Medulla oblongata (tissue), 1 donor: ENCODE measurements around the gene DGCR6L.
"Not testable (repeated sequence)": the region's sequence is repeated elsewhere in the genome, so short reads cannot be mapped to it uniquely, and the experiment has no call there.

Experiments used
- DNase-seq: peaks from one replicate; pipeline ENCODE4 v3.0.0-alpha.2; 2015; ENCODE audit errors: extremely low spot score

Gene DGCR6L

DNA sequence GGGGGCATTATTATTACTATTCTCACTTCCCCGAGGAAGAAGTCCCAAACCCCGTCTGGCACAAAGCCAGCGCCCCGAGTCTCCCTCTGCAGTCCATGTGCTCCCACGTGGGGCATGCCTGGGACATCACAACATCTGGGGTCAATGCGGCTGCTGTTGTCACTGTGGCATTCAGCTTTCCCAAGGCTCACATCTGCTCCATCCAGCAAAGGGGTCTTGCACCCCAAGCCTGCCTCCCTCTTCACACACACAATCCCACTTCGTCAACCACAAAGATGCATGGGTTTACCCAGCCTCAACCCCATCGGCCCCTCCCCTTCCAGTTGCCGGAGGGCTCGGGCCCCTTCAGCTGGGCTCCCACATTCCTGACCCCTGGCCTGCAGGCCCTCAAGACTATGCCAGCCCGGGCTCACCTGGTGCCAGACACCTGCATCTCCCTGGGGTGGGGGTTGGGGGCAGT lies 28.2 kb downstream of the DGCR6L start:
- DNase-seq: no peak

DNA sequence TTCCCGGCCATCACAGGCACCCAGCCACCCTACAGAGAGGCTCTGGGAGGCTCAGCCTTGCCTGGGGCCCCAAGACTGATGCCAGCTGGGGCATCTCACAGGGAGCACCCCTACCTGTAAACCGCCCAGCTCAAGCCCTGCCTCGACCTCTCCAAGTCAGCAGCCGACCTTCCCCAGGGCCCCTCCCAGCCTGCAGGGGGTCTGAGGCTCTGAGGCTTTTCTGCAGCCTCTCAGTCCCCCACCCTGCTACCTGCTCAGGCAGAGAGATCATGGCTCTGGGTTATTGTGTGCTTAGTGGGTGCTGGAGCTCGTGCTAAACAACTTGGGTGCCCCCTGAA lies 28.6 kb downstream of the DGCR6L start:
- no peak for DNase-seq

DNA sequence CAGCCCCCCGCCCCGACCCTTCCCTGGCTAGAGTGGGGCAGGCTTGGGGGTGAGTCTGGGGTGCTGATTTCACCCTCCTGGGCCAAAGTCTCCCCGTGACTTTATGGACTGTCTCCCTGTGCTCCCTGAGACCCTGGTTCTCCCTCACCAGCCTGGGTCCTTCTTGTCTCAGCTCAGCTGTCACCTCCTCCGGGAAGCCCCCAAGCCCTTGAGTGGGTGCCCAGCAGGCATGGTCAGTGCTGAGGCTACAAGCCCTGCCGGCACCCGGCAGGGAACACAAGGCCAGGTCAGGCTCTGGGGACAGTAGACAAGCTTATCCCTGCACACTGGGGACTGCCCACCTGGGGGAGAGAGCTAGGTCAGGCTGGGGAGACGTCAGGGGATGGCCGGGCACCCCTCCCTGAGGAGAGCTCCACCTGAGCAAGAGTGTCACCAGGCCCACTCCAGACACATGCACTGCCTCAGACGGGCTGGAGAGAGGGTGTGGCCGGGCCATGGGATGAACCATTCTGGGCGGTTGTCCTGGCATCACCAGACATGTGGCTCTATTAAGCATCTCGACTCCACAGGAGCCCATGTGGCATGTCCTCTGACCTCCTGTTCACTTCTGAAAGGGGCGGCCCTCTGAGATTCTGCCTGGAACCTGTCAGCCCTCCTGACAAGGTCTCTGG lies 29.1 kb downstream of the DGCR6L start:
- DNase-seq: no peak

DNA sequence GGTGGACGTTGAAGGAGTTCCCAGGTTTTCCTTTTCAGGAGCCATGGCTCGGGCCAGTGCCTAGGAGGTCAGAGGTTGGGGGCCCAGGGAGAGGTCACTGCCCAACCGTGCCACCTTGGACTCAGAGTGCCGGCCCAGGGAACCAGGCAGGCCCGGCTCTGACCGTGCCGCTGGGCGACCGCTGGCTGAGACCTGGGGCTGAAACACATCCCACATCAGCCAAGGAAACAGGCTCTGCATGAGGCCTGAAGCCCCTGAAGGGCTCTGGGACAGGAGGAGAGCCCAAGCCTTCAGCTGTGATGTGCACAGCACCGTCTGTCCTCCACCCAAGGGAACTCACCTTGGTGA lies 29.8 kb downstream of the DGCR6L start:
- no peak for DNase-seq

DNA sequence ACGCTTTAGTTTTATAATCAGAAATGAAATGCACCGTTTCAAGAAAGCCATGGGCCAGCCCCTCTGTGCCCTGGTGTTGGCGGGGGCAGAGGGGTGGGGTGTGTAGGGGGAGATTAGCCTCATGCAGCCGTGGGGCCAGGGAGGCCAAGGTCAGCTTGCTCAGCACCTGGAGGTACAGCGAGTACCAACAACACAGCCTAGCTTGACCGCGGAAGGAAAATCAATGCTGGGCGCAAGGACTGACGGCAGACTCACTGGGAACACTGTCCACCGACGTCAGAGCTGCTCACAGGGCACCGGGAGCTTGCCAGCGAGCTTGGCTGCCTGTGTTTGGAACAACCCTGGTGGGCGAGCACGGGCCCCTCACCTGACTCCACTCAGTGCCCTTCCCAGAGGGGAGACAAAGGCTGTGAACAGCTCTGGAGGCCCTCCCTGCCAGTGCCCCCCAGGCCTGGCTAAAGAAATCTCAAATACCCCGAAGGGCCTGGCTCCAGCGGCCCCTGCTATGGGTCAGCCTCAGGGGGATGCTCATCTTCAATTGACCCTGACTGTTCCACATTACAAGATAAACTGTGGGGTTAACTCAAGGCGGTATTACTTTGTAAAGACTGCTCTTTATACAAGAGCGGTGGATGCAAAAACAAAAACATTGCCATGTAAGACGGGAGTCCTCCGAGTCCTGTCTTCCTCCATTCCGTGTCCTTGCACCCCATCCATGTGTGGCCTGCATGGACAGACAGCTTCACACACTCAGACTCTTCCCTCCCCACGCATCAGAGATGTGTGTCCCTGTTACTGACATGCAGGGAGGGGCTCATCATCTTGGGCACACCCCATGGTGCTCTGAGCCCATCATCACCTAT lies 30.4 kb downstream of the DGCR6L start:
- not testable (repeated sequence) for DNase-seq

DNA sequence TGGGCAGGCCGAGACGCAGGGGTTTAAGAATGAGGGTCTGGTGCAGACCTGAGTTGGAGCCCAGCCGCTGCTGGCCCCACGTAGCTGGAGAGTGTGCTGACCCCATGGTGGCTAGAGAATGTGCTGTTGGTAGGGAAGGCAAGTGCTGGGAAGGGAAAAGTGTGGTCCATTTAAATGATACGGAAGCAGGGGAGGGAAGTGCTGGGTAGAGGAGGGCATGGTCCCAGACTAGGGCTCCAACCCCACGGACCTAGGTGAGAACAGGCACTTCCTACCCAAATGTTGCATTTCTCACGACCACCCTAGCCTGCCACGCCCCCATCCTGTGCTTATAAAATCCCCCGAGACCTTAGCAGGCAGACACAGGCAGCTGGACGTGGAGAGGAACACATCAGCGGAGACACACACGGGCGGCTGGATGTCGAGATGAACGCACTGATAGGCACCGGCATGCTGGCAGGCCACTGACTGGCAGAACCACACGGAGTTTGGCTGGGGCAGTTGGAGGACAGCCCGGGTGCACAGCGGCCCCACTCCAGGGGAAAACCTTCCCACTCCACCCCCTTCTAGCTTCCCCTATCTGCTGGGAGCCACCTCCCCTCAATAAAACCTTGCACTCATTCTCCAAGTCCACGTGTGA lies 33.0 kb downstream of the DGCR6L start:
- not testable (repeated sequence) for DNase-seq

DNA sequence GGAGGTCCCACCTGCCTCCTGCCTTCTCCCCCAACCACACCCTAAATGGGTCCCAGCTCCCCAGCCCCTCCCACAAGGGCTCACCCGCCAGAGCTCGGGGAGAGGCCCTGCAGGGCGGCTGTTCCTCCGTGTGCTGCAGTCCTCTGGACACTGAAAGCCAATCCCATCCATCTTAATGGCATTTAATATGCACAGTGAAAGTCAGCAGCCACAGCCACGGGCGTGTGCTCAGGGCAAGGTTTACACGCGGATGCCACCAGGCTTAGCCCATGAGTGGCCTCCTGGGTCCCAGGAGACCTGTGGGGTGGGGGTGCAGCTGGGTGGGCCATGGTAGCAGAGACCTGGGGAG lies 33.6 kb downstream of the DGCR6L start:
- not testable (repeated sequence) for DNase-seq

DNA sequence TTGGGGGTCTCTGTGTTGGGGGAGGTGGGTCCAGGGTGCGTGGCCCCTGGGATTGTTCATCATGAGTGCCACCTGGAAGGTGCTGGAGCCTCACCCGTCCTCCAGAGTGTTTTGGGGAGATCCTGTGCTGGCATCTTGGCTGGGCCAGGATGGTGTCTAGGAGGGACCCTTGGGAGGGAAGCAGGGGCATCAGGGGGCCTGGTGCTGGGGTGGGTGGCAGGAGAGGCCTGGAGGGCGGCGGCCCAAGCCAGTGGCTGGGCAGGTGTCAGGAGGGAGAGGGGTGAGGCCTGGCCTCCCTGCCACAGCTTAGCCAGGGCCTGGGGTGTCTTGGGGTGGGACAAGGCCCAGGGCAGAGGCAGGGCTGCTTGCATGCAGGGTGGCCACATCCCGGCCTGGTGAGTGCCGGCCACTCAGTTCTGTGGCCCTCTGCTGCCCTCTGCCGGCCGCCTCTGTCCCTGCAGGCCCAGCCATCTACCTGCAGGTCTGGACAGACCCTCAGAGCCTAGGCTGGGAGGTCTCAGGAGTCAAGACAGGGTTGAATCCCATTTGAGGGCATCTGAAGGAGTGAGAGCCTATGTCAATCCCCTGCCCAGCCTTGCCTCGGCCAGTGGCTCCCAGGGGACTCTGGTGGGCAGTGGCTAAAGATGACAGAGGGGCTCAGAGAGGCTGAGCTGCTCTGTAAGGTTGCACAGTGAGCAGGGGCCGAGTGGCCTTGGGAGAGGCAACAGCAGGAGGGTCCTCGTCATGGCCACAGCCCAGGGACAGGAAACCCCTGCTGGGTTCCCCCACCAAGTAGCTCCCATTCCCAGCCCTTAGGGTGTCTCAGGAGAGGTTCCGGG lies 34.2 kb downstream of the DGCR6L start:
- peak; percentile 53 for DNase-seq

DNA sequence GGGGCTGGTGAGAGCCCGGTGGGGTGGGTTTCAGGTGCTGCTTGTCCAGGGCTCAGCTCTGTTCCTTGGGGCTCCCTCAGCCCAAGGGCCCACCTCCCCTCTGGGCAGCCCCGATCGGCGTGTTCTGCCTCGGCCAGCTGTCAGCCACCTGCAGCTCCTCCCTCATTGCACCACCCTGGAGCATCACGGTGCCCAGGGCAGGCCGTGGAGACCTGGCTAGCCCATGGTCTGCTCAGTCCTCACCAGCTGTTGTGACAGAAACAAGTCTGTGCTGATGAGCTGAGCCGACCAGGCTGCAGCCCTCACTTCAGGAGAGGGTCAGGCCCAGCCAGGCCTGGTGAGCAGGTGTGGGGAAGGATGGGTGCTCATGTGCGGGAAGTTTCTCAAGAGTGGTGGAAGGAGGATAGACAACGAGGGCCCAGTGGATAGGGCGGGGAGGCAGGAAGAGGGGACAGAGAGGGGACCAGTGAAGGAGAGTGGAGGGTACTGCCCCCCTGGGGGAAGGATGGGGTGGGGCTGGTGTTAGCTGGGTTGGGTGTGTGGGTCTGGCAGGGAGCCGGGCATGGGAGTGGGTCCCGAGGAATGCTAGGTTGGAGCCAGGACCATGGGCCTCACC lies 35.3 kb downstream of the DGCR6L start:
- DNase-seq: no peak

DNA sequence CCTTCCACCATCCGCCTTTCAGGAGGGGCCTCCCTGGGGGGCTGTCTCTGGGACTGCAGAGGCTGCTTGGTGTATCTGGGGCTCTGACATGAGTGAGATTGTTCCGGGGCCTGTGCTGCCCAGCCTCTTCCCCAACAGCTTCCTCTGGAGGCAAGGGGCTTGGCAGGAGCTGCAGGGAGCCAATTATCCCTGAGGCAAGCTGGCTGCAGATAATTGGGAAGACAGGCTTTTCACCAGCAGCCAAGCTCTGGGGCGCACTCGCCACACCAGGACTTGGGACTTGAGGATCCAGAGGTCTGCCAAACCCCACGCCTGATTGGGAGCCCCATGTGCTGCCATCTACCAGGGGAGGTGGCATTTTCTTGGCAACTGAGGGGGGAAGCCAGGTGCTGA lies 36.2 kb downstream of the DGCR6L start:
- no peak for DNase-seq

DNA sequence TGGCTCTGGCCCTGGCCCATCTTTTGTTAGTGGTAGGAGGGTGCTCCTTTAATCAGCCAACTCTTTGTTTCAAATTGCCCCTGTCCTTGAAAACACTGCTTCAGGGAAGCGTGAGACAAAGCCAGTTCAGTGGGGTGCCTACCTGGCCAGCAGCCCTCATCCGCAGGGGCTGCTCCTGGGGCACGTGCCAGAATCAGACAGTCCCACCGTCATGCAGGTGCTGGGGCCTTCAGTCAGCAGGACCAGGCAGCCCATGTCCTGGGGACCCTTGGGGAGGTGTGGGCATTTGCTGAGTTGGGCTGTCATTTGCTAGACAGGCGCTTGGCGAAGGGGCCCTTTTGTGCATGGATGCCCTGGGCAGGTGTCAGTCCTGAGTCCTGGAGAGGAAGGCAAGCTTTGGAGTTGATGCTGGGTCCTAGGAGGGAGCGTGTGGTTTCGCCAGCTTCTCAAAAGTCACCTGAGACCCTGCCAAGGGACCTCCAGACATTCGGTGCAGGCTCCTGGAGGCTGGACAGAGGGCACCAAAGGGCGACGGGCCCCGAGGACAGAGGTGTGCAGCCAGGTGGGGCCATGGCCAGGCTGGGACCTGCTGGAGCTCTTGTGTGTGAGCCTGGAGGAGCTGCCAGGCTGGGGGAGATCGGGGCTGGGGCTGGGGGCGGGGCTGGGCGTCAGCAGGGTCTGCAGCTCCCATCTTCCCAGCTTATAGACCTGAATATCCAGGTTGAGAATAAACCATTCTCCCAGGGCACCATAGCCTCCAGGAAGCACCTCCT lies 36.8 kb downstream of the DGCR6L start:
- DNase-seq: no peak

DNA sequence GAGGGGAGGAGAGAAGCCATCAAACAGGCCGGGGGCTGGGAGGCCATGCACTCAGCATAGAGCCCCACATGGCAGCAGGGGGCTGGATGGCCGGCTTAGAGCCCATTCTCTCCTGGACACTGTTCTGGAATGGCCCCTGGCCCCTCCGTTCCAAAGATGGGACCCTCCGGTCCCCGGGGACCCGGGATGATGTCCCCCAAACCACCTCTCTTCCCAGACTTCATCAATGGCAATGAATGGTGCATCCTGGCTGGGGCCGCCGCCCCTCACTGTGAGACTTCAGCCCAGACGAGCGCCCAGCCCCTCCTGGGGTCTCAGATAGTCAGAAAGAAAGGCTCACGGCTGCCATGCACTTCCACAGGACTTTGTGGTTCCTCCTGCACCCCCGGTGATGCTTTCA lies 38.0 kb downstream of the DGCR6L start:
- no peak for DNase-seq

DNA sequence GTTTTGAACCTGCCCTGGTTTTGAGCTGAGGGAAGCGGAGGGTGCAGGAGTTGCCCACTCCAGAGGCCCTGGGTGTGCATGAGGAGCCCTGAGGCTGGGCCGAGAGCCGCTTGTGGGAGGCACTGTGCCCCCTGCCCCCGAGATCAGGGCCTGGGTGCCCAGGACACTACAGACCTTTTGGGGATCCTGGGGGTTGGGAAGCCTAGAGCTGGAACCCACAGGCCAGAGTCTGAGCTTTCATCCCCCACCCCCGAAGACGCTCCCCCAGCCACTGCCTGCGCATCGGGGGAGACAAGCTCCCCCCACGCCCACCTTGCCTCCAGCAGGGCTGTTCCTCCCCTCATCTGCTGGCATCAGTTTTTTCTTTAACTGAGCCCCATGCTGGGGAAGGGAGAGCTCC lies 38.4 kb downstream of the DGCR6L start:
- not testable (repeated sequence) for DNase-seq

DNA sequence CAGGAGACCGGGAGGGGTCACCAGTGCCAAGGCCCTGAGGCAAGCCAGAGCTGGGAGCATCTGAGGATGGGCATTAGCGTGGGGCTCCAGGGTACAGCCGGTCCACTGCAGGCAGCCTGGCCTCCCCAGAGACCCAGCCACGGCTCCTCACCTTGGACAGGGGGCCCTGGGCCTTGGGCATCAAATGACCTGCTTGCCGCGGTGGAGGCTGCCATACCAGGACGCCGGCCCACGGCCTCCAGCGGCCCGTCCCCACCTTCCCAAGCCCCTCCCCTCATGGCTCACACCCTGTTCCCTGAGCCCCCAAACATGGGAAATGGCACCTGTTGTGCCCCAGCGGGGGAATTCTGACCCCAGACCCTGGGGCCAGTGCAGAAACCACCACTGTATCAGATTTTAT lies 39.0 kb downstream of the DGCR6L start:
- no peak for DNase-seq

DNA sequence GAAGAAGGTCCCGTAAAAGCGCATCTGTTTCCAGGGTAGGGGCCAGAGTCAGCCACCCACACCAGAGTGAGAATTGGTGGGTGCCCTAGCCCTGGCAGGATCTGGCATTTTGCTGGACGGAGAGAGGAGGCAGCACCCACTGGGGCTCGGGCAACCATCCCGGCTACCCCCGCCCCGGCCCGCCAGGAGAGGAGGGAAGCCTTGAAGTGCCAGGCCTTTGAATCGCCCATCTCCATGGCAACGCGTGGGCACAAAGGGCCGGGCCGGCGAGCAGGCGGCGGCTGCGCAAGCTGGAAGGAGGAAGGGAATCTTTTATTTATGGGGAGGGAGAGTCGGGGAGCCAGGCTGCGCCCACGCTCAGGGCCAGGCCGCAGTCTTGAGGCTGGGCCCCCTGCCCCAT lies 39.7 kb downstream of the DGCR6L start:
- peak; percentile 25 for DNase-seq

DNA sequence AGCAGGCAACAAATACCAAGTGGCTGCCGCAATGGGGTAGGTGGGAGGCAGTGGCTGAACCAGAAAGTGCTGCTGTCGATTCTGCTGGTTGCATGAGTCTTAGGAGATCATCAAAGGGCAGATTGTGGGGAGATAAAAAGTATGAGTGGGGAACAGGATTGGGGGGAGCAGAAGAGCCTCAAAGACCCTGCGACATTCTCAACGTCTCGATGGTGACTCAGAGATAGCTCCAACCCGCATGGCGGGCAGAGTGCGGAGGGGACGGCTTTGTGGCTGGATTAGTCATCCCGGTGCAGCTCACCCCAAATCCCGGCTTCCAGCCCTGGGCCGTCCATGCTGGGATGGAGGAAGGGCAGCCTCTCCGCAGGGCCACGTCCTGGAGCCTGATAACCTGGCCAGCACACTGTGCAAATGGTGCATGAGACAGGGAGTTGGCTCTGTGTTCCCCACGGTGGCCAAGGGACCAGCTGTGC lies 40.2 kb downstream of the DGCR6L start:
- DNase-seq: no peak

DNA sequence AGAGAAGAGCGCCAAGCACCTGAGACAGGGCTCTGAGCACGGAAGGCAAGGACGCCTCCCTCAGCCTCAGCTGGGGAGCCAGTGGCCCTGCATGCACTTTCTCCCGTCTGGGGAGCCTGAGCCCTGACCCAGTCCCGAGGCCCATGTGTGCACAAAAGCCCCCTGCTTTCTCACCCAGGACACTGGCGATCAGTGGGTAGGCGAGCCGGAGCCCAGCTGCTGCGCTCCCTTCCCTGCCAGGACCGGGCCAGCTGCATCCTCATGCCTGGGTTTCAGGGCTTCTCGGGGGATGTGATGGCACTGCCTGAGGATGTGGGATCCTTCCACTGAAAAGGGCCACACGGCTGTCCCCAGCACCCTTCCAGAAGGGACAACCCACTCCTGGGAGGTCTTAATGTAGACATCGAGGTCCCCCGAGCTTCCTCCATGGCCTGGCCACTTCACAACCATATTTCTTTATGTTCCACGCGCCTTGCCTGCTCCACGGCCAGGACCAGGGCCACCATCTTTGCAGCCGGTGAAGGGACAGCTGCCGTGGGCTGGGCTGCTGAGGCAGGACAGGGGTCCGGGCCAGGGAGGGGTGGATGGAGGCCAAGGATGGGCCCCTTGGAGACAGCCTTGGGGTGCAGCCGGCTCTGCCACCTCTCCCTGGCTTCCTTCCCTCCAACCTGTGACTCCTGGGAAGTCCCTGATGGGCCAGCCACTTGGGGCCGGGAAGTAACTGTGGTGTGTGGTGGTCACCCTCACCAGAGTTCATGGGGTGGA lies 41.0 kb downstream of the DGCR6L start:
- not testable (repeated sequence) for DNase-seq

DNA sequence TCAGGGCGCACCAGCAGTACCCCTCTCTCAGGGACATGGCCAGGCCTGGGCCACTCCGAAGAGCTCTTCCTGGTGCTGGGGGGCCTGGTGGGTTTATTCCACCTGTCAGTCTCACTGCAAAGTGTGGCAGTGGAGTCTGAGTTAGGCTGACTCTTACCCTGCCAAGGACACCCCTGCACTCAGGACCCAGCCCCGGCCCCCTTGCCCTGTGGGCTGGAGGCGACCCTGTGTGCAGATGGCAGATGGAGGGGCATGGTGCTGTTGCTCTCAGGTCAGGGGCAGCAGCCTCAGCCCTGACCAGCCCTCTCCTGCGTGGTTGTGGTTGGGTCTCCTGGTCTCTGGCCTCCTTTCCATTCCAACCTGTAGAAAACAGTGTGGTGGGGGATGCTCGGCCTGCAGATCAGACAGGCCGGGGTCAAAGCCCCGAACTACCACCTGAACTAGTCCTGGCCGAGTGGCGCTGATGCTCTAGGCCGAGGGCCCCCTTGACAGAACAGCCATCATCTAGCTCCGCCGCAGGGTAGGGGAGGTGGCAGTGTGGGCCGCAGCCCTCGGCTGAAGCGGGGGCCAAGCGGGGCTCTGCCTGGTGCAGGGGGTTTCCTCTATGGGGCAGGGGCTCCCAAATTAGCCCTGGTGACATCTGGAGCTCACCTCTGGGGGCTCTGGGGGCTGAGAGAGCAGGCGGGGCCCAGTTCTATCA lies 41.8 kb downstream of the DGCR6L start:
- DNase-seq: not testable (repeated sequence)

DNA sequence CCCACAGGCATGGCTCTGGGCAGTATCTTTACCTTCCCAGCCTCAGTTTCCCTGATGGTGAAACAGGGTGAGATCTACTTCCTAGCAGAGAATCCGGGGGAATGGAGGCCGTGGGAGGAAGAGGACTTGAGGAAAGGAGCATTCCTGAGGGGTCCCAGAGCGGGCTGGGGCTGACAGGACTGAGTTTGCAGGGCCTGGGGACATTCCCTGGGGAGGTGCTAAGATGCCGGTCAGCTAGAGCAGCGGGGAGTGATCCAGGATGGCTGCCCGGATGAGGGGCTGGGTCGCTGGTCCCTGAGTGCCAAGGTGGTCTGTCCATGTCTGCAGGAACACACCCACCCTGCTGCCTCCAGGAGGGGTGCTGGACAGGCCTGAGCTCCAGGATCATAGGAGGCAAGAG lies 43.4 kb downstream of the DGCR6L start:
- DNase-seq: no peak
